Endothelial cell of umbilical vein (primary cell): Measurements from ENCODE around the gene ATG4D. TPM values are rescaled to one million over a fixed set of nuclear protein-coding genes. Genes with fewer than 3 reads are reported as not detected.

Experiments
- BruUV-seq: library from RNA; stranded (reverse); fragments of 400-500 nt; replicated peaks from 2 replicates; lab custom pipeline; 2021; lab: Mats Ljungman, UMichigan
- CTCF ChIA-PET: fragments of 300-600, 350-600 bp; sonication (Branson Sonifier 250); formaldehyde crosslinking; loops from one replicate; lab custom pipeline; 2021; ENCODE audit warnings: antibody characterized with exemption, inconsistent platforms; lab: Charles Lee
- POLR2A ChIA-PET: fragments of 300-600, 350-600 bp; sonication (Branson Sonifier 250); formaldehyde crosslinking; loops from one replicate; lab custom pipeline; 2021; ENCODE audit warnings: antibody characterized with exemption, inconsistent platforms; lab: Charles Lee
- DNase-seq: peaks from one replicate; pipeline ENCODE4 v3.0.0-alpha.2; 2011; ENCODE audit warnings: low read depth, low spot score
- FAIRE-seq: peaks from 2 replicates; lab custom pipeline; 2011; peaks lifted over from hg19 to GRCh38; lab: Jason Lieb, UNC
- H2AFZ ChIP-seq: 2 replicates; pipeline ENCODE4 v1.6.0; 2012; ENCODE audit warnings: low read depth, low read length, control low read depth, inconsistent platforms
- H3K27ac ChIP-seq: 2 replicates; pipeline ENCODE4 v1.5.1; 2011; ENCODE audit warnings: low read depth, mild to moderate bottlenecking, control low read depth, low read length, moderate library complexity; ENCODE audit not compliant: insufficient read depth
- H3K27me3 ChIP-seq, 2 experiments: 2 replicates each; pipeline versions ENCODE4 v1.6.0 to v1.6.1; 2011; ENCODE audit warnings: low read length in 2 of 2, mixed read lengths in 1 of 2; ENCODE audit not compliant: control insufficient read depth in 2 of 2, insufficient read depth in 2 of 2
- H3K36me3 ChIP-seq, 2 experiments: 2 replicates in 1 of 2; 3 replicates in 1 of 2; pipeline ENCODE4 v1.5.1; 2011; ENCODE audit warnings: low read length in 2 of 2, mild to moderate bottlenecking in 1 of 2, moderate library complexity in 1 of 2; ENCODE audit not compliant: control insufficient read depth in 2 of 2, insufficient read depth in 2 of 2; ENCODE audit errors: extremely low read depth in 1 of 2
- H3K4me1 ChIP-seq: 3 replicates; pipeline ENCODE4 v1.5.1; 2011; ENCODE audit warnings: mild to moderate bottlenecking, low read length; ENCODE audit not compliant: control insufficient read depth, insufficient read depth; ENCODE audit errors: extremely low read depth
- H3K4me2 ChIP-seq: 2 replicates; pipeline ENCODE4 v1.6.1; 2011; ENCODE audit warnings: low read length, control low read depth, mixed read lengths; ENCODE audit not compliant: insufficient read depth
- H3K4me3 ChIP-seq, 3 experiments: fragments of 200-600 bp in 1 of 3; sonication (generic), shearing (Covaris generic) in 1 of 3; replicated peaks in 1 of 3; 2 replicates each; pipeline ENCODE4 v1.5.1; 2011 to 2016; ENCODE audit warnings: control low read depth in 3 of 3, low read length in 3 of 3, mild to moderate bottlenecking in 2 of 3, inconsistent platforms in 1 of 3, low read depth in 1 of 3, moderate library complexity in 1 of 3; ENCODE audit not compliant: insufficient read depth in 1 of 3
- H3K79me2 ChIP-seq: 2 replicates; pipeline ENCODE4 v1.6.0; 2012; ENCODE audit warnings: low read length, inconsistent platforms; ENCODE audit not compliant: control insufficient read depth, insufficient read depth
- H3K9ac ChIP-seq: replicated peaks from 2 replicates; pipeline ENCODE3; 2011; ENCODE audit warnings: low read length, control low read depth; ENCODE audit not compliant: insufficient read depth; ENCODE audit errors: extremely low read depth
- H3K9me1 ChIP-seq: replicated peaks from 3 replicates; pipeline ENCODE4 v1.6.0; 2011; ENCODE audit warnings: mild to moderate bottlenecking, low read length; ENCODE audit not compliant: control insufficient read depth, insufficient read depth; ENCODE audit errors: extremely low read depth
- H3K9me3 ChIP-seq: replicated peaks from 2 replicates; pipeline ENCODE4 v1.5.1; 2012; ENCODE audit warnings: low read length, inconsistent platforms; ENCODE audit not compliant: control insufficient read depth, insufficient read depth
- H4K20me1 ChIP-seq: replicated peaks from 2 replicates; pipeline ENCODE3; 2011; ENCODE audit warnings: mild to moderate bottlenecking, low read length; ENCODE audit not compliant: control insufficient read depth, insufficient read depth; ENCODE audit errors: extremely low read depth
- EZH2 ChIP-seq: IDR thresholded peaks from 2 replicates; pipeline ENCODE4 v1.6.1; 2012; ENCODE audit warnings: borderline replicate concordance, low read depth, mild to moderate bottlenecking, moderate library complexity, low read length, inconsistent platforms; ENCODE audit not compliant: severe bottlenecking
- FOS ChIP-seq: IDR thresholded peaks from 2 replicates; pipeline ENCODE4 v1.6.1; 2011; ENCODE audit warnings: mild to moderate bottlenecking, low read length, moderate library complexity, borderline replicate concordance; ENCODE audit not compliant: insufficient read depth
- GATA2 ChIP-seq: IDR thresholded peaks from 2 replicates; pipeline ENCODE4 v1.7.0; 2011; ENCODE audit warnings: low read depth, mild to moderate bottlenecking, moderate library complexity, mixed read lengths, low read length; ENCODE audit not compliant: insufficient read length, insufficient read depth
- JUN ChIP-seq: IDR thresholded peaks from 2 replicates; pipeline ENCODE4 v1.6.1; 2011; ENCODE audit warnings: borderline replicate concordance, low read depth; ENCODE audit not compliant: insufficient read length, insufficient read depth
- MYC ChIP-seq: IDR thresholded peaks from one replicate; pipeline ENCODE4 v1.6.1; 2011; ENCODE audit warnings: mild to moderate bottlenecking, low read depth, low read length
- POLR2A ChIP-seq: IDR thresholded peaks from 2 replicates; pipeline ENCODE4 v1.6.1; 2012; ENCODE audit warnings: low read depth, mild to moderate bottlenecking, control low read depth, low read length
- POLR2AphosphoS5 ChIP-seq: IDR thresholded peaks from 2 replicates; pipeline ENCODE4 v1.6.1; 2012; ENCODE audit warnings: low read depth, mild to moderate bottlenecking, control low read depth, low read length, moderate library complexity; ENCODE audit not compliant: insufficient read depth
- dilution Hi-C: fragments of 300-500 bp; cut with MboI; formaldehyde crosslinking; loops from one replicate; pipeline ENCODE4 v1.15.0; 2019; ENCODE audit warnings: low sequenced_read_pairs; ENCODE audit not compliant: extremely low pct_ligation_motif_present
- intact Hi-C: fragments of 100-400 bp; cut with micrococcal nuclease; formaldehyde crosslinking; loops from one replicate; pipeline ENCODE4 v1.10.0; 2022
- polyA plus RNA-seq, 4 experiments: library from polyadenylated mRNA; depleted of rRNA in 3 of 4; stranded (reverse) in 3 of 4; unstranded in 1 of 4; fragments of >200 nt; gene quantifications; 2 replicates each; pipeline versions ENCODE4 v1.2.1 to v1.2.3, GENCODE V29; 2011 to 2012; ENCODE audit warnings: missing spikeins in 1 of 4
- total RNA-seq: library from RNA; stranded (reverse); gene quantifications from 2 replicates; pipeline ENCODE4 v1.2.3, GENCODE V29; 2021
- TF ChIP-seq, protein P1 (sequence below), 2 donors: IDR thresholded peaks; 1 replicate in 1 of 2; 2 replicates in 1 of 2; pipeline ENCODE4 v1.5.1; 2011; ENCODE audit warnings: low read length in 2 of 2, mild to moderate bottlenecking in 2 of 2, moderate library complexity in 2 of 2, control low read depth in 1 of 2, inconsistent platforms in 1 of 2, low read depth in 1 of 2; ENCODE audit not compliant: insufficient read depth in 1 of 2; ENCODE audit errors: extremely low read depth in 1 of 2
- TF ChIP-seq, protein P2 (sequence below): IDR thresholded peaks from 2 replicates; pipeline ENCODE4 v1.6.1; 2011; ENCODE audit not compliant: insufficient read depth, insufficient read length

The ATG4D gene
- total and polyA plus RNA-seq, 2 donors (not counting 3 experiments of a cell fraction or from before 2014, with no cell fraction given) = 19.8 to 24.9 TPM

DNA sequence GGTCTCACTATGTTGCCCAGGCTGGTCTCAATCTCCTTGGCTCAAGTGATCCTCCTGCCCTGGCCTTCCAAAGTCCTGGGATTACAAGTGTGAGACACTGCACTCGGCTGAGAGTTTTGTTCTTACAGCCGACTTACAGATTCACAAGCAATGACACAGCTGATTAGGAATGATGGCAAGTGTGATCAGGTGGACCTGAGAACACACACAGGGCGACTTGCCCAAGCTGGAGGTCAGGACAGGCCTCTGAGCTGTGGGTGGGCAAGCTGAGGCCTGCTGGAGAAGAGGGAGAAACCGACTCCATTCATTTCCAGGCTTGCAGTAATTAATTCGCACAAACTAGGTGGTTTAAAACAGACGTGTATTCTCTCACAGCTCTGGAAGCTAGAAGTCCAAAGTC, 8.1 kb upstream of the ATG4D start:
- no peak for TF ChIP-seq GATA2
- no peak for TF ChIP-seq MYC
- TF ChIP-seq FOS = no peak
- no peak for TF ChIP-seq POLR2AphosphoS5
- no peak for TF ChIP-seq JUN
- TF ChIP-seq, protein P1, sequence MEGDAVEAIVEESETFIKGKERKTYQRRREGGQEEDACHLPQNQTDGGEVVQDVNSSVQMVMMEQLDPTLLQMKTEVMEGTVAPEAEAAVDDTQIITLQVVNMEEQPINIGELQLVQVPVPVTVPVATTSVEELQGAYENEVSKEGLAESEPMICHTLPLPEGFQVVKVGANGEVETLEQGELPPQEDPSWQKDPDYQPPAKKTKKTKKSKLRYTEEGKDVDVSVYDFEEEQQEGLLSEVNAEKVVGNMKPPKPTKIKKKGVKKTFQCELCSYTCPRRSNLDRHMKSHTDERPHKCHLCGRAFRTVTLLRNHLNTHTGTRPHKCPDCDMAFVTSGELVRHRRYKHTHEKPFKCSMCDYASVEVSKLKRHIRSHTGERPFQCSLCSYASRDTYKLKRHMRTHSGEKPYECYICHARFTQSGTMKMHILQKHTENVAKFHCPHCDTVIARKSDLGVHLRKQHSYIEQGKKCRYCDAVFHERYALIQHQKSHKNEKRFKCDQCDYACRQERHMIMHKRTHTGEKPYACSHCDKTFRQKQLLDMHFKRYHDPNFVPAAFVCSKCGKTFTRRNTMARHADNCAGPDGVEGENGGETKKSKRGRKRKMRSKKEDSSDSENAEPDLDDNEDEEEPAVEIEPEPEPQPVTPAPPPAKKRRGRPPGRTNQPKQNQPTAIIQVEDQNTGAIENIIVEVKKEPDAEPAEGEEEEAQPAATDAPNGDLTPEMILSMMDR (IDR thresholded peaks at IDR 0.05; ENCODE audit: extremely low read depth in 1 of 2, insufficient read depth in 1 of 2, low read depth in 1 of 2, low read length in 2 of 2) = no peak
- TF ChIP-seq, protein P2, sequence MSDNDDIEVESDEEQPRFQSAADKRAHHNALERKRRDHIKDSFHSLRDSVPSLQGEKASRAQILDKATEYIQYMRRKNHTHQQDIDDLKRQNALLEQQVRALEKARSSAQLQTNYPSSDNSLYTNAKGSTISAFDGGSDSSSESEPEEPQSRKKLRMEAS = no peak
- no peak for TF ChIP-seq EZH2
- TF ChIP-seq POLR2A = no peak
- Histone ChIP-seq H3K79me2 (no peaks in the 10 kb centered on the region), H3K4me2 (no peak overlapping the region), H4K20me1 (no peaks in the 10 kb centered on the region), H3K36me3 (no peaks in the 10 kb centered on the region), H3K4me3 (no peak overlapping the region), H3K27ac (no peak overlapping the region), H3K27me3 (peaks cover 0 to 2% of the 10 kb centered on the region in 2 experiments), H3K9me1 (no peaks in the 10 kb centered on the region), H3K9ac (no peak overlapping the region), H3K9me3 (no peaks in the 10 kb centered on the region), H2AFZ (no peak overlapping the region), H3K4me1 (no peaks in the 10 kb centered on the region)
- FAIRE-seq (no peak), DNase-seq (no peak)
- ChIA-PET POLR2A (interaction anchor here (0.5 to 0.6 kb wide), 2 partner anchors 12 to 46 kb away, joined by 4 read pairs; no protein-coding TSS in a partner anchor), CTCF (interaction anchor here (0.8 to 1.9 kb wide), 6 partner anchors 18 to 109 kb away, joined by 3 to 6 read pairs (median 4); partner anchors contain the start of gene S1PR5)
- dilution Hi-C loops (no loop called here), intact Hi-C loops (no loop called here)
- no TSS peak for BruUV-seq
